T-helper 2 cell treated with Interferon-gamma antibody and Interleukin-4, amounts not matched to agents 5 μg/mL and 100 μg/mL, for 36 hours (primary cell): ENCODE results near the gene CANT1.
"Not testable (repeated sequence)": the region's sequence is repeated elsewhere in the genome, so short reads cannot be mapped to it uniquely, and the experiment has no call there.

ENCODE experiments used
- DNase-seq: peaks from one replicate; pipeline ENCODE4 v3.0.0; 2021; ENCODE audit warnings: low spot score
- H3K27ac Mint-ChIP-seq: one replicate; pipeline ENCODE4 v1.8.0; 2021; ENCODE audit warnings: mild to moderate bottlenecking, mixed read lengths
- H3K27me3 Mint-ChIP-seq: one replicate; pipeline ENCODE4 v1.8.0; 2021; ENCODE audit warnings: low read depth, mixed read lengths
- H3K36me3 Mint-ChIP-seq: one replicate; pipeline ENCODE4 v1.8.0; 2021; ENCODE audit warnings: low read depth, mixed read lengths
- H3K4me1 Mint-ChIP-seq: one replicate; pipeline ENCODE4 v1.8.0; 2021; ENCODE audit warnings: low read depth, mixed read lengths
- H3K4me3 Mint-ChIP-seq: one replicate; pipeline ENCODE4 v1.8.0; 2022; ENCODE audit warnings: mild to moderate bottlenecking, moderate library complexity, mixed read lengths
- H3K9me3 Mint-ChIP-seq: one replicate; pipeline ENCODE4 v1.8.0; 2021; ENCODE audit warnings: mixed read lengths

The CANT1 gene

GRCh38 chr17:78953356-78954350 lies 55.9 kb downstream of the CANT1 start:
- peaks cover 13% of the 10 kb centered on the region for H3K9me3 Mint-ChIP-seq
- H3K36me3 Mint-ChIP-seq = peaks cover 1% of the 10 kb centered on the region
- H3K27me3 Mint-ChIP-seq = no peaks in the 10 kb centered on the region
- H3K4me1 Mint-ChIP-seq = no peaks in the 10 kb centered on the region
- DNase-seq = no peak
- H3K4me3 Mint-ChIP-seq = no peak overlapping the region
- H3K27ac Mint-ChIP-seq = no peak overlapping the region

DNA sequence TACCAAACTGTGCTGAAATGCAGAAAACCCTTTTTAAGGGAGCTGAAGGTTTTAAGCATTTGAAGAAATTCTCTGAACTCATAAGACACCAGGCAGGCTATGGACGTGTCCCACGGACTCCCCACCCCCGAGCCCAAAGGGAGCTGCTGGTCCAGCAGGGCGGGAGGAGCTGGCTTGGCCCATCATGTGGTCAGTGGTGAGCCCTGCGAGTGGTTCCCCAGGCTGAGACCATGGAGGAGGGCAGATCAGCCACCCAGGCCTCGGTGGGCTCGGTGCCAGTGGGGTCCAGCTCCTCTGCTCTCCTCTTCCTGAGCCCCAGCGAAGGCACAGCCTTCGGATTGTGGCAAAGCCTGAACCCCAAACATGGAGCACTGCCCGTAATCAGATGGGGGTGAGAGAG lies 56.9 kb downstream of the CANT1 start:
- H3K27ac Mint-ChIP-seq = no peak overlapping the region
- H3K9me3 Mint-ChIP-seq = peaks cover 13% of the 10 kb centered on the region
- H3K36me3 Mint-ChIP-seq = peaks cover 1% of the 10 kb centered on the region
- H3K4me3 Mint-ChIP-seq = no peak overlapping the region
- DNase-seq = no peak
- H3K4me1 Mint-ChIP-seq = no peaks in the 10 kb centered on the region
- H3K27me3 Mint-ChIP-seq = no peaks in the 10 kb centered on the region

DNA sequence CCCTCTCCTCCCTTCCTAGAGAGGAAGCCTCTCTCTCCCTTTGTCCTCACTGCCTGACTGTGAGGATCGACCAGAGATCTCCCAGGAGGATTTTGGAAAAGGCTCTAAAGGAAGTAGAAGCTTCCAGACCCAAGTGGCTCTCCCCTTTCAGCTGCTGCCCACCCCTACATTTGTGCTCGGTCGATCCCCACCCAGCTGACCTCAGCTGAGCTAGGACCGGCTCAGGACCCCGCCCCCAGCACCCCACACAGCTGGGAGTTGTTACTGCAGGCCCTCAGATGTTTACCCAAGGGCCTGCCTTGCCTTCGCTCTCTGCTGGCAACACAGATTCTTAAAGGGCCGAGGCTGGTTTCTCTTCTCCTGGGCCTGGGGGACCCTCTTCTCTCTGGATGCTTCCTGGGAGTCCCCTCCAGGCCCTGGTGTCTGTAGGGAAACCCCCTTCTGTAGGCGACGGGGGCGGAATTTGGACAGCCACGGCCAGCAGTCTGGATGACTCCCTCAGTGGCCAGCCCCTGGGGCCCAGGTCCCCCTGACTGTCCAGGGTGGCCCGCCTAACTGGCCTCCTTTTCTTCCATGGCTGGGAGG lies 57.5 kb downstream of the CANT1 start:
- Mint-ChIP-seq H3K4me1 (no peaks in the 10 kb centered on the region), H3K4me3 (no peak overlapping the region), H3K36me3 (peaks cover 1% of the 10 kb centered on the region), H3K9me3 (peaks cover 13% of the 10 kb centered on the region), H3K27me3 (no peaks in the 10 kb centered on the region), H3K27ac (no peak overlapping the region)
- DNase-seq = no peak

DNA sequence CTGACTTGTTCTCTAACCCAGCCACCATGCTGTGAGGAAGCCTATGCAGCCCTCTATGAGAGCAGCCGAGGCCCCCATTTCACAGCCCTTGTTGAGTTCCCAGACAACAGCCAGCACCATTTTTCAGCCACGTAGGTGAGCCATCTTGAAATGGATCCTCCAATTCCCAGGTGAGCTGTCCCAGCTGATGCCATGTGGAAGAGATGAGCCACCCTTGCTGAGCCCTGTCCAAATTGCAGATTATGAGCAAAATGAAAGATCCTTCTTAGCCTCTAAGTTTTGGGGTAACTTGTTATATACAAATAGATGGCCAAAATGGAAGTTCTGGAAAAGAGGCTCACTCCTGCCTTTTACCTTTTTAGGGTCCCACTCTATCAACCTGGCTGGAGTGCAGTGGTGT lies 58.7 kb downstream of the CANT1 start:
- H3K9me3 Mint-ChIP-seq = peaks cover 13% of the 10 kb centered on the region
- H3K36me3 Mint-ChIP-seq = peaks cover 1% of the 10 kb centered on the region
- H3K27ac Mint-ChIP-seq = no peak overlapping the region
- H3K4me1 Mint-ChIP-seq = no peaks in the 10 kb centered on the region
- H3K4me3 Mint-ChIP-seq = no peak overlapping the region
- DNase-seq = no peak
- H3K27me3 Mint-ChIP-seq = no peaks in the 10 kb centered on the region

DNA sequence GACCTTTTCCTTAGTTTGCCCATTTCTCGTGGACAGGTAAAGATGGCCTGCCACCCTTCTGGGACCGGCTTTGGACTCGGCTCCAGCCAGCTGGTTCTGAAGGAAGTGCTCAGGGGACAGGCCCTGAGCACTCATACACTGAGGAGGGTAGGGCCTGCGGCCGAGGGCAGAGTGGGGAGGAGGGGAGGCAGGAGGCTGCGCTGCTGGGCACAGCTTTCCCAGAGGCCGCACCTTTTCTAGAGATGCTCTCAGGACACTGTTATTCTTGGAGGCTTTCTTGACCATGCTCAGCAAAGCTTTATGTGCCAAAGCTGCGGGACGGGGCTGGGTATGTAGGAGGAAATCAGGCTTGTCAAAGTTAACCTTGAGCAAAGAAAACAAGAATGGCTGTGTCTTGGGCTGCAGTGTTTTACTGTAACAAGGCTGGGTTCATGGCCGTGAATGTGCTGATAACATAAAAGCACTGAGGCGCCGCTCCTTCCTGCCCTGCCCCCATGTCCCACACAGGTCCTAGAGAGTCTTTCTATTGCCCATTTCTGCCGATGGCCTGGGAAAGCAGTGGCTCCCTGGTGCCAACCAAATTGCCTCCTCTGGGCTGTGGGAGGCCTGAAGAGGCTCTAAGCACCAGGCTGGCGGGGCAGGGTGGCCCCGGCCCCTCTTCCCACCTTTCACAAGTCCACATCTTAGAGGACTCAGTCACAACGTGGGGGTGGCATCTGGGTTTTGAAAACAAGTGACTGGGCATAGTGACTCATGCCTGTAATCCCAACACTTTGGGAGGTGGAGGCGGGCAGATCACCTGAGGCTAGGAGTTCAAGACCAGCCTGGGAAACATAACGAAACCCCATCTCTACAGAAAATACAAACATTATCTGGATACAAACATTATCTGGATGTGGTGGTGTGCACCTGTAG lies 62.1 kb downstream of the CANT1 start:
- Mint-ChIP-seq H3K27ac (no peak overlapping the region), H3K9me3 (peaks cover 13% of the 10 kb centered on the region)

GRCh38 chr17:78946631-78947030 lies 62.9 kb downstream of the CANT1 start:
- no peak for DNase-seq

More for the DNA sequence above, 62.1 kb downstream of the CANT1 start:
- H3K4me1 Mint-ChIP-seq = no peaks in the 10 kb centered on the region
- DNase-seq = no peak
- H3K36me3 Mint-ChIP-seq = peaks cover 1% of the 10 kb centered on the region
- no peak overlapping the region for H3K4me3 Mint-ChIP-seq
- H3K27me3 Mint-ChIP-seq = no peaks in the 10 kb centered on the region

DNA sequence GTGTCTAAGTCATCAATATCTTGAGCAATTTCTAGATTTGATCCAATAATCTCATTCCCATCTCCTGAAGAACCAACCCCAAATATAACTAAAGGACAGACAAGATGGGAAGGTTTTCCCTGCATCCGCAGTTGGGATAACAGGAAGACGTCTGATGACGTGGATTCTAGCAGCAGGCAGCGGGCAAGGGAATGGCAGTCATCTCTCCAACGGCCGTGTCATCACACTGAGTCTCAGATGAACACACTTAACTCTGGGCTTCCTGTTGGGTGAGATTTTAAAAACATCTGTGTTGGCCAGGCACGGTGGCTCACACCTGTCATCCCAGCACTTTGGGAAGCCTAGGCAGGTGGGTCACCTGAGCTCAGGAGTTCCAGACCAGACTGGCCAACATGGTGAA lies 63.4 kb downstream of the CANT1 start:
- Mint-ChIP-seq H3K4me3 (no peak overlapping the region), H3K4me1 (no peaks in the 10 kb centered on the region), H3K9me3 (peaks cover 9% of the 10 kb centered on the region), H3K27me3 (no peaks in the 10 kb centered on the region), H3K27ac (no peak overlapping the region), H3K36me3 (peaks cover 1% of the 10 kb centered on the region)
- no peak for DNase-seq

More at GRCh38 chr17:78946631-78947030, 62.9 kb downstream of the CANT1 start:
- Mint-ChIP-seq H3K4me3 (no peak overlapping the region), H3K27ac (no peak overlapping the region), H3K36me3 (peaks cover 1% of the 10 kb centered on the region), H3K27me3 (no peaks in the 10 kb centered on the region), H3K9me3 (peaks cover 13% of the 10 kb centered on the region), H3K4me1 (no peaks in the 10 kb centered on the region)

DNA sequence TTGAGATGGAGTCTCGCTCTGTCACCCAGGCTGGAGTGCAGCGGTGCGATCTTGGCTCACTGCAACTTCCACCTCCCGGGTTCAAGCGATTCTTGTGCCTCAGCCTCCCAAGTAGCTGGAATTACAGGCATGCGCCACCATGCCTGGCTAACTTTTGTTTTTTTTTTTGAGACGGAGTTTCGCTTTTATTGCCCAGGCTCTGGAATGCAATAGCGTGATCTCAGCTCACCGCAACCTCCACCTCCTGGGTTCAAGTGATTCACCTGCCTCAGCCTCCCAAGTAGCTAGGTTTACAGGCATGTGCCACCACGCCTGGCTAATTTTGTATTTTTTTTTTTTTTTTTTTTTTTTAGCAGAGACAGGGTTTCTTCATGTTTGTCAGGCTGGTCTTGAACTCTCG lies 64.1 kb downstream of the CANT1 start:
- H3K9me3 Mint-ChIP-seq, H3K36me3 Mint-ChIP-seq, DNase-seq, H3K27me3 Mint-ChIP-seq, H3K4me3 Mint-ChIP-seq, H3K4me1 Mint-ChIP-seq, H3K27ac Mint-ChIP-seq: not testable (repeated sequence)

DNA sequence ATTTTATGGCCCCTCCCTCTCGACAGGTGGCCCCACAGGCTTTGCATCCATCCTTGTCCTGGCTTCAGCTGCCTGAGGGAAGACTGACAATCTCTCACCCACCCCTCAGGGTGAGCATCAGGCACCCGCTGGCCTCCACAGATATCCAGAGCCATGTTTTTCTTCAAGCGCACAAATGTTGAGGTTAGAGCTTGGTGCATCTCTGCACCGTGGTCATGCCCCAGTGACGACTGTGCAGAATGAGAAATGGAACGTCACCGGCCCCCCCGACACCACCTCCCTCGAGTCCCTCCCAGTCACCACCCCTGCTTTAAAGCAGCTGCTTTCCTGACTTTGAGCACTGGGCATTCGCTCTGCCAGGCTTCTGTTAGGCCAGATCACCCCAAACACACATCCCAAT lies 64.6 kb downstream of the CANT1 start:
- Mint-ChIP-seq H3K4me3 (no peak overlapping the region), H3K9me3 (no peaks in the 10 kb centered on the region), H3K27me3 (no peaks in the 10 kb centered on the region), H3K36me3 (no peaks in the 10 kb centered on the region), H3K27ac (no peak overlapping the region), H3K4me1 (no peaks in the 10 kb centered on the region)
- no peak for DNase-seq

DNA sequence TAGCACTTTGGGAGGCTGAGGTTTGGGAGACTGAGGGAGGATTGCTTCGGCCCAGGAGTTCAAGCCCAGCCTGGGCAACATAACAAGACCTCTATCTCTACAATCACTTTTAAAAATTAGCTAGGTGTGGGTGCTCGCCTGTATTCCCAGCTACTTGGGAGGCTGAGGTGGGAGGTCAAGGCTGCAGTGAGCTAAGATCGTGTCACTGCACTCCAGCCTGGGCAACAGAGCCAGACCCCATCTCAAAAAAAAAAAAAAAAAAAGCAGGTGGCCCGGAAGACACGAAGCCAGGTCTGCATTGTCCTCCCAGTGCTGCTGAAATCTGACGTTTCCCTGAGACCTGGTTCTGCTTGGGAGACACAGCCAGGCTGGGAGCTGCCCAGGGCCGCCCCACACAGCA lies 65.5 kb downstream of the CANT1 start:
- Mint-ChIP-seq H3K36me3 (no peaks in the 10 kb centered on the region), H3K27ac (no peak overlapping the region), H3K4me3 (no peak overlapping the region), H3K27me3 (no peaks in the 10 kb centered on the region), H3K4me1 (no peaks in the 10 kb centered on the region), H3K9me3 (no peaks in the 10 kb centered on the region)
- no peak for DNase-seq
